Keratinocyte (primary cell): ENCODE measurements around the gene SORBS1.

Experiments used
- CTCF ChIP-seq, 3 experiments: IDR thresholded peaks in 1 of 3; conservative IDR thresholded peaks in 1 of 3; optimal IDR thresholded peaks in 1 of 3; 2 replicates in 2 of 3; 3 replicates in 1 of 3; pipeline versions ENCODE3 to v1.5.1; 2011; ENCODE audit warnings: low read length in 3 of 3, mild to moderate bottlenecking in 3 of 3, moderate library complexity in 2 of 3, control low read depth in 1 of 3, inconsistent platforms in 1 of 3; ENCODE audit not compliant: insufficient read depth in 2 of 3; ENCODE audit errors: extremely low read depth in 1 of 3
- EZH2 ChIP-seq: IDR thresholded peaks from one replicate; pipeline ENCODE4 v1.6.1; 2012; ENCODE audit warnings: inconsistent platforms, mild to moderate bottlenecking, low read length, moderate library complexity

DNA sequence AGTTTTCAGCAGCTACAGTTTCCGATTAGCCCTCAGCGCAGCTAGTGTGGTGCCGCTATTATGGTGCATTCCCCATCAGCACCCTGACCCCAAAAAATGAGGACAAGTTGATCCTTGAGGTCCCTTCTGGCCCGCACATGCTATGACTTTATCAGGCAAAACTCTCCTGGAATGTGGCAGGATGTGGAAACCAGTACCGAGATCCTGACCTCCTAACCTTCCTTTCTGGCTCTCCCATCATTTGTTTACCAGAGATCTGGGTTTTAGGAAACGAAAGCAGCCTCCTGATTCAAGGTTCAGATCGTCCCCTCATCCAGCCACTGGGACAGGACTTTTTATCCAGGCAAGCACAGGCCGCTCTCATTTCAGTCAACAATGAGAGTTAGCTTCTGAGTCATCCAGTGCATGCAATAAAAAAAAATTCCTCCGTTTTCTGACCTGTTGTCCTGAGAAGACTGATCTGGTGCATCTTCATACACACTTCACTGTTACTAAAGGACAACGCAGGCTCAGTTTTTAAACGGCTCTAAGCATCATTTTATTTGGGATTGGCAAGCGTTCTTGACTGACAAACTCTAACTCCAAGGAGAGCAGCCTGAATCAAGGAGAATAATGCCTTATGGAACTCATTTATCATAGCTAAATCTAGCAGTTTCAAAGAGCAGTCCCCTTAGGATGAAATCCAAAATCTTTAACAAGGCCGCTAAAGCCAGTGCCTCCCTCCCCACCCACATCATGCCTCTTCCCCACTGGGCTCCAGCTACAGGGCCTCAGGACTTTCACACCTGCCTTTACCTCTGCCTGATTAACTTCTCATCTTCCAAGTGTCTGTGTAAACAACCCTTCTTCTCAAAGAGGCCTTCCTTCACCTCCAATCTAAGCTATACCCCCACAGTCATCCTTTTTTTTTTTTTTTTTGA lies 287.5 kb downstream of the SORBS1 start:
- TF ChIP-seq EZH2 (no peak), CTCF (optimal IDR thresholded peaks at IDR 0.05 in 1 of 3, IDR thresholded peaks at IDR 0.05 in 1 of 3, conservative IDR thresholded peaks at IDR 0.05 in 1 of 3; ENCODE audit: extremely low read depth in 1 of 3, insufficient read depth in 2 of 3, low read length in 3 of 3) (no peak)
